ENCODE data around the gene ARCN1. TPM values are rescaled to one million over a fixed set of nuclear protein-coding genes. Genes with fewer than 3 reads are reported as not detected.
"Not testable (repeated sequence)": the region's sequence is repeated elsewhere in the genome, so short reads cannot be mapped to it uniquely, and the experiment has no call there.

Gene ARCN1
- polyA plus RNA-seq, 1 donor = 113 TPM

DNA sequence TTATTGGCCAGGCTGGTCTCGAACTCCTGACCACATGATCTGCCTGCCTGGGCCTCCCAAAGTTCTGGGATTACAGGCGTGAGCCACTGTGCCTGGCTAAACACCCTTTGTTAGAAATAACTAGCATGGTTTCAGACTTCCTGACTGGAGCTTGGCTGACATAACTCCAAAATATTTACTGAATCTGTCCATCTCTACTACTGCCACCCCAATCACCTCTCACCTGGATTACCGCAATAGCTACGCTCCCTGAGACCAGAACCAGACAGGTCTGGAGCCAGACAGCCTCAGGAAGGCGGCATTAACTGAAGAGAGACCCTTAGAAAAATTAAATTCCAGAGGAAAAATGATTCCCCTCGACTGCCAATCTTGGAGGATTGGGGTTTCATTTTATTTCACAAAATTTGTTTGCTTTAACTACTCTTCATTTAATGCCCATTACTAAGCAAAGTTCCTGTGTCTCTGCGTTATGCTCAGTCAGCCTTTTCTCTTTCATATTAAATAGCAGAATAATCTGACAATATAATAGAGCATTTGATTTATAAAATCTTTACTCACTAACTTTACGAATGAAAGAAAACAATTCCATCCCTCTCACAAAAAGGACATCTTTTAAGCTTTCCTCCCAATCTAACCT is 28.1 kb upstream of the ARCN1 start:
- no peak for DNase-seq (ENCODE audit: low read depth)

DNA sequence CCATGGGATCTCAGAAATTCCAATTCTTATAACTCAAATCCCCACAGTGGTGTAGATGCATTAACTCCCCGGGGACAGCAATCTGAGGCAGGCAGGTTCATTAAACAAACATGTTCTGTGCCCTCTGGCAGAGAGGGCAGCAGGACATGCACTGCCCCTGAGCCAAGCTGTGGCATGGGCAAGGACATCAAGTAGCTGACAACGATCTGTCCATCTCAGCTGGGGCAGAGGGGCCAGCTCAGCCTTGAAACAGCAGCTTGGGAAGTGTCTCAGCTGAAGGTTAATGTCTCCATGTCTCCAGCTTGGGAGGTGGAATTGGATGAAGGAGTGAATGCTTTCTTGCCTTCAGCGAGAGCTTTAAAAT is 27.6 kb upstream of the ARCN1 start:
- DNase-seq (ENCODE audit: low read depth) = no peak

- no peak for DNase-seq (ENCODE audit: low read depth)
These were observed 26.7 kb upstream of the ARCN1 start for GRCh38 chr11:118545533-118545932.

- no peak for DNase-seq (ENCODE audit: low read depth)
These were observed 25.1 kb upstream of the ARCN1 start for GRCh38 chr11:118547132-118547531.

DNA sequence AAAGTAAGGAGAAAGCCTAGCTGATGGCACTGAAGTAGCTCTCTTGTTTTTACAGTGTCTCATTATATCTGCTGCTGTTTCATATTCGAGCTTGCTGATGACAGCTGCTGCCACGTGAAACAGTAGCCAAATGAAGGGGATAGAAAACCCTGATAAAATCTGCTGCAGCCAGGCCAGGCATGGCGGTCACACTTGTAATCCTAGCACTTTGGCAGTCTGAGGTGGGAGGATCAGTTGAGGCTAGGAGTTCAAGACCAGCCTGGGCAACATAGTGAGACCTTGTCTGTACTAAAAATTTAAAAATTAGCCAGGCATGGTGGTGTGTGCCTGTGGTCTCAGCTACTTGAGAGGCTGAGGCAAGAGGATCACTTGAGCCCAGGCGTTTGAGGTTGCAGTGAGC is 19.9 kb upstream of the ARCN1 start:
- DNase-seq (ENCODE audit: low read depth) = no peak

GRCh38 chr11:118560806-118561205 is 11.4 kb upstream of the ARCN1 start:
- DNase-seq (ENCODE audit: low read depth) = no peak

DNA sequence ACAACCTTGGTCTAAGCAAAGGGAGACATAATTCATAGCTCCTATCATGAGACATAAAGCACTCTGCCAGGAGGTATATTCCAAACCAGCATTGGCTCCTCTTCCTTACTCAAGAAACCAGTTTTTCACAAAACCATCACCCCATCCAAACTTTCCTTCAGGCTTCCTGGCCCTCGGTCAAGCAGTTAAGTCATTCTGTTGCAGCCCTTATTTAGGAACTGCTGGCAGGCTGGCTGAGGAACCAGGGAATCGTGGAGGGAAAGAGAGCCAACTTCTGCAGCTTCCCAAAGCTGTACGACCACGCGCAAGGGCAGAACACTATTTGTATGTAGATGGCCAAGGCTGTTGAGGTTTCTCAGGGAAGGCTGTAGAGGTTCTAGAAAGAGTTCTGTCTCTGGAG is 7.2 kb upstream of the ARCN1 start:
- DNase-seq (ENCODE audit: low read depth) = no peak

DNA sequence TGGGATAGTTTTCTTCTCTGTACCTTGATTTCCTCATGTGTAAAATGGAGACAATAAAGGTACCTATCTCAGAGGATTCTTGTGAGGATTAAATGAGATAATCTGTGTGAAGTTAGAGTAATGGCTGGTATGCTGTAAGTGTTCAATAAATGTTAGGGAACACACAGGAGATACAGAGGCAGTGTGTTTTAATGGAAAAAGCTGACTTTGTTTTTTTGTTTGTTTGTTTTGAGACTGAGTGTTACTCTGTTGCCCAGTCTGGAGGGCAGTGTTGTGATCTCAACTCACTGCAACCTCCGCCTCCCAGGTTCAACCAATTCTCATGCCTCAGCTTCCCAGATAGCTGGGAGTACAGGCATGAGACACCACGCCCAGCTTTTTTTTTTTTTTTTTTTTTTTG is 2.5 kb upstream of the ARCN1 start:
- no peak for DNase-seq (ENCODE audit: low read depth)

DNA sequence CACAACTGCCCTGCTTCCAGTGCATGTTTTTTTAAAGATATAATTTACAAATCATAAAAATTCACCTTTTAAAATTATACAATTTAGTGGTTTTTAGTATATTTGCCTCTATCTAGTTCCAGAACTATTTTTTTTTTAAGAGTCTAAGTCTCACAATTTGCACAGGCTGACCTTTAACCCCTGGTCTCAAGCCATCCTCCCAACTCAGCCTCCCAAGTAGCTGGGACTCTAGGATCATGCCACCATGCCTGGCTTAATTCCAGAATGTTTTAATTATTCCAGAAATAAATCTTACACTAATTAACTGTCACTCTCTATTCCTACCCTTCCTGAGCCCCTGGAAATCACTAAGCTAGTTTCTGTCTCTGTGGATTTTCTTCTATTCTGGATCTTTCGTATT is 1.4 kb upstream of the ARCN1 start:
- no peak for DNase-seq (ENCODE audit: low read depth)

DNA sequence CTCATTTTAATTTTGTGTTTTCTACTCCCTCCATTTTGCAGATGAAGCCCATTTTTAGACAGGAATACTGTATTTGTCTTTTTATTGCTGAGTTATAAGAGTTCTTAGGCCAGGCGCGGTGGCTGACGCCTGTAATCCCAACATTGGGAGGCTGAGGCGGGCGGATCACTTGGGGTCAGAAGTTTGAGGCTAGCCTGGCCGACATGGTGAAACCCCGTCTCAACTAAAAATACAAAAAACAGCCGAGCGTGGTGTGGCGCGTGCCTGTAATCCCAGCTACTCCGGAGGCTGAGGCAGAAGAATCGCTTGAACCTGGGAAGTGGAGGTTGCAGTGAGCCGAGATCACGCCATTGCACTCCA is 528 bp upstream of the ARCN1 start:
- DNase-seq (ENCODE audit: low read depth) = not testable (repeated sequence)

DNA sequence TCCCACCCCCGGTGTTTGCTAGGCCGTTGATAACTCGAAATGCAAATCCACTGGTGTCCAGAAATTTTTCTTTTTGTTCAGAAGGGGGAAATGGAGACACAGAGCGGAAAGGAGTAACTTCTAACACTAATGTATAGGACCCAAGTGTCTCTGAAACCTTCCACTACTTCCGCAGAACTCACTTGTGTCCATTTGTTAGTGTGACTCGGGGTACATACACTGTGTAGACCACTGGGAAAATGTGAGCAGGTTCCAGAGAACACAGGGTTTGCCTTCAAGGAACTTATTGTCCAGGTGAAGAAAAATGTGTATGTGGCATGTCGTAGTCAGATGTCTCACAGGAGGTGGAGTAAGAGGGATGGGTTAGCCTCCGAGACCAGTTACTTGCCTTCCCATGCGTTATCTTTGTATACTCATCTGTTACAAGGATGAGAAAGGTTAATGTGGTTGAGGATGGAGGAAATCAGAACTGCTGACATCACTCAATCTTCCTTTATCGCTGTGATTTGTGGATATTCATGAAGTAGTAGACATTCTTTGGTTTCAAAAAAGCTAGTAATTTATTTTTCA is 857 bp downstream of the ARCN1 start:
- no peak for DNase-seq (ENCODE audit: low read depth)

DNA sequence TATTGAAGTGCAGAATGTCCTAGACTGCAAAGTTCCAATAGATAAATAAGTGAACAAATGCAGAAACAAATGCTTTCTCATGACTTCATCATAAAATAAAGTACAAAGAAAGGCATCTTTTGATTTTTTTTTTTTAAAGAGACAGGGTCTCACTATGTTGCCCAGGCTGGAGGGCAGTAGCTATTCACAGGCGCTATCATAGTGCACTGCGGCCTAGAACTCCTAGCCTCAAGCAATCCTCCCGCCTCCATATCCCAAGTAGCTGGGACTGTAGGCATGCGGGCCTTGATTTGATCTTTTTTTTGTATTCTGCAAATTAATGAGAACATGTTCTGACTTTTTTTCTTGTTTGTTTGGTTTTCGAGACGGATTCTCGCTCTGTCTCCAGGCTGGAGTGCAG is 2.4 kb downstream of the ARCN1 start:
- no peak for DNase-seq (ENCODE audit: low read depth)

DNA sequence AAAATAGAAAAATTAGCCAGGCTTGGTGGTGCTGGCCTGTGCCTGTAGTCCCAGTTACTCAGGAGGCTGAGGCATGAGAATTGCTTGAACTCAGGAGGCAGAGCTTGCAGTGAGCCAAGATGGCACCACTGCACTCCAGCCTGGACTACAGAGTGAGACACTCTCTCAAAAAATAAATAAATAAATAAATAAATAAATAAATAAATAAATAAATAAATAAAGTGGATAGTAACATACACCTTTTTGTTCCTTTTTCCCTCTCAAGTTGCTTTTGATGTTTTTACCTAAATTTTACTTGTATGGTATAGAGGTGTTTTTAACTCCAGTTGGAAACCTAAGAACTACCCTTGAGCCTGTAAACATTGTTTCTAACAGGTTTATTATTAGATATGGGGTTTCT is 5.8 kb downstream of the ARCN1 start:
- not testable (repeated sequence) for DNase-seq (ENCODE audit: low read depth)

GRCh38 chr11:118581057-118581456 is 8.8 kb downstream of the ARCN1 start:
- DNase-seq (ENCODE audit: low read depth) = no peak

DNA sequence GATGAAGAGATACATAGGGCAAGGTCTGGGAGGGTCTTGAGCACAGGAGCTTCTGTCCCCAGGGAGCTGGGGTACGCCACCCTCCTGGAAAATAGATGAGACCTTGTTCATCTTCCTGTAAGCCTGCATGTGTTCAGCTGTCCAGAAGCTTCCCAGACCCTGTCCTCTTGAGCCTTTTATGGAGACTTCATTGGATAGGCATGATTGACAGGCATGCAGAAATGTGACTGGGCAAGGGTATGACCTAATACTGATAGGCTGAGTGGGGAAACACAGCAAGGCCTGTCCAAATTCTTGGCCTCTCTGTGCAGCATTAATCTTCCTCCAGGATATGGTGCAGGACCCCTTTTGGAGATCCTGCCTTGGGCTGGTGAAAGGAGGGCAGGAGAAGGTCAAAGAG is 15.7 kb downstream of the ARCN1 start:
- no peak for DNase-seq (ENCODE audit: low read depth)

DNA sequence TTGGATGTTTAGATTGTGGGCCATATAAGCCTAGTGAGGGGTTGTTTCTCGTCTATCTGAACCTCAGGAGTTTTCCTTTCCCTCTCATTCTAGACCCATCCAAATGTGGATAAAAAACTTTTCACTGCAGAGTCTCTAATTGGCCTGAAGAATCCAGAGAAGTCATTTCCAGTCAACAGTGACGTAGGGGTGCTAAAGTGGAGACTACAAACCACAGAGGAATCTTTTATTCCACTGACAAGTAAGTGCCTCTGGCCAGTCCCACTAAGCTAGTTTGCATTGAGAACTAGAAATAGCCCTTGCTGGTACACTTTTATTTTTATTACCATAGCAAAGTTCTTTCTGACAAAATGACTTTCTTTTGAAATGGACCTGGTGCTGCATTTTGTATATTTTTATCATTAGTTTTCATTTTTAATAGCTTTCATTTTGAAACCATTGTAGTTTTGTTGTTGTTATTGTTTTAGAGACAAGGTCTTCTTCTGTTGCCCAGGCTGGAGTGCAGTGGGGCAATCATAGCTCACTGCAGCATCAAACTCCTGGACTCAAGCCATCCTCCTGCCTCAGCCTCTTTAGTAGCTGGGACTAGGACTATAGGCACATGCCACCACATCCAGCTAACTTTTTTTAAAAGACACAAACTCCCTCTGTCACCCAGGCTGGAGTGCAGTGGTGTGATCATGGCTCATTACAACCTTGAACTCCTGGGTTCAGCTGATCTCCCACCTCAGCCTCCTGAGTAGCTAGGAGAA is 20.6 kb downstream of the ARCN1 start:
- no peak for DNase-seq (ENCODE audit: low read depth)

- not testable (repeated sequence) for DNase-seq (ENCODE audit: low read depth)
These were observed 22.8 kb downstream of the ARCN1 start for GRCh38 chr11:118594984-118595383.

DNA sequence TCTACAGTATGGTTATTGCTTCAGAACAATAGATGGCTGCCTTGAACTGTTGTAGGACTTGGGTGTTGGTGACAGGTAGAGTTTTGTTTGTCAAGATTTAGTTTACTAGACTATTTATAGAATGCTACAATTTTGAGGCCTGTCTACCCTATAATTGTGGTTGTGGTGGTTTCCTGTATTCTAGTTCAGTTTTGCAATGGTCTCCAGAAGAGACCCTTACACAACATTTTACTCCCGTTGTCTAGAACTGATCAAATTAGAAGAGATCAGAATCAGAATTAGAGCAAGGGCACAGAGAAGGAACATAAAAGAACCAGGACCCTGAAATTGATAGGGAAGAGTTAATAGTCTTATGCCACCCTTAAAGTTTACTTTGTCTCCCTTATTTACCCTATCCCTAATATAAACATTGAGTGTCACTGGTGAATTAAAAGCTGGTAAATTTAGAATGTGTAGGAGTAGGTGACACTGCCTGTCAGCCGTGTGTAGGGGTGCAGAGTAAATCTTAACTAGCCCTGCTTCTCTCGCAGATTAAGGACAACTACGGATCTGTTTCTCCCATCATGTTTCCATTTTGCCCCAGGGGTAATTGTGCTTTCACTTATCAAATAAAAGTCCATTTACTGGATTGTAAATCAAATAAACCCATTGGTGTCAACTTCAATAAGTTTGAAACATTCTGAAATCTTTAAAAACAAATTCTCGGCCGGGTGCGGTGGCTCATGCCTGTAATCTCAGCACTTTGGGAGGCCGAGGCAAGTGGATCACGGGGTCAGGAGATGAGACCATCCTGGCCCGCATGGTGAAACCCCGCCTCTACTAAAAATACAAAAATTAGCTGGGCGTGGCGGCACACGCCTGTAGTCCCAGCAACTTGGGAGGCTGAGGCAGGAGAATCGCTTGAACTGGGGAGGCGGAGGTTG is 24.3 kb downstream of the ARCN1 start:
- no peak for DNase-seq (ENCODE audit: low read depth)

GRCh38 chr11:118597556-118597955 is 25.3 kb downstream of the ARCN1 start:
- no peak for DNase-seq (ENCODE audit: low read depth)

DNA sequence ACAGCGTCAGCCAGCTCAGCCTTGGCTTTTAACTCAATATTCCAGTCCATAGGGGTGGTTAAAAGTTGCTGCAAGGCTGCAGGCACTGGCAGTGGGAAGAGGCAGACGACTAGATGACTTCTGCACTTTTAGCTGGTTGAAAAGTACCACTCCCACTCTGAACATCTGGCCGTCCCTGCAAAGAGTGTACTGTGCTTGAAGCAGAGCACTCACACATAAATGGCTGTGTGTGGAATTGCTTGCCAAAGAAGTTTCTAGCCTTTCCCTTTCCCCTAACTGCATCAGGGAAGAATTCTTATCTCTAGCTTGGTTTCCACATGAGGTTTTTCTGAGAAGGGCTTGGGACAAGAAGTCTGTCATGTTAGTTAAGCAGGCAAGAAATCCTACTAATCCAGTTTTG is 30.1 kb downstream of the ARCN1 start:
- no peak for DNase-seq (ENCODE audit: low read depth)

DNA sequence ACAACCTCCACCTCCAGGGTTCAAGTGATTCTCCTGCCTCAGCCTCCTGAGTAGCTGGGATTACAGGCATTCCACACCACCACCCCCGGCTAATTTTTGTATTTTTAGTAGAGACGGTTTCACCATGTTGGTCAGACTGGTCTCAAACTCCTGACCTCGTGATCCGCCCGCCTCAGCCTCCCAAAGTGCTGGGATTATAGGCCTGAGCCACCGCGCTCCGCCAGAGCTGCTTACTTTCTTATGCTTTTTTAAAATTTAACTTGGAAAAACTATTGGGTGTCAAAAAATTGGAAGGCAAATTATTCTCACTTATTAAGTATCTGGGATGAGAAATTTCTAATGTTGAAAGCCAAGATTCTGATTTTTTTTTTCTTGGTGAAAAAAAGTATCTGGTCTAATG is 31.5 kb downstream of the ARCN1 start:
- DNase-seq (ENCODE audit: low read depth) = not testable (repeated sequence)

DNA sequence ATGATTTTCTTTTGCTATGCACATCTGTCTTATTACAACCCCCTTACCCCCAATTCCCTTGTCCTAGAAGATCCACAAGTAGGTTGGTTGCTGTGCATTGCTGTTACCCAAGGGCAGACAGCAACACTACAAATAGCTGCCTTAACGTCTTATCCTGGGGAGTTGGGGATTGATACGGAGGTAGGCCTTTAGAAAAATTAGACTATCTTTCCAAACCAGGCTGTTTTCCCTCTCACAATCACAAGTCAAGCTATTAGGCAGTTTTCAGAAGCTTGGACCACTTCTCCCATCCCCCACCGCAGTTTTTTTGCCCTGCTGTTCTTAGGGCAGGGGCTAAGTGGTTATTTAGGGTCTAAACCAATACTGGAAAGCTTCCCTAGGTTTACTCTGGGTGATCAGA is 32.4 kb downstream of the ARCN1 start:
- DNase-seq (ENCODE audit: low read depth) = no peak

Data from forelimb muscle (tissue), 1 donor.